GM23338 (cell line): ENCODE data around the gene FASN. TPM values are rescaled to one million over a fixed set of nuclear protein-coding genes. Genes with fewer than 3 reads are reported as not detected.

ENCODE experiments used
- ATAC-seq: fragments of 200-7000 bp; cut with Tn5 transposase; 3 replicates; pipeline ENCODE4 v1.9.1; 2020
- DNase-seq: peaks from one replicate; pipeline ENCODE4 v3.0.0-alpha.2; 2015; ENCODE audit warnings: low spot score
- H2AFZ ChIP-seq: fragments of 200-600 bp; sonication (generic); 2 replicates; pipeline ENCODE4 v1.8.0; 2016; ENCODE audit warnings: antibody characterized with exemption, mild to moderate bottlenecking, moderate library complexity
- H3F3A ChIP-seq: fragments of 200-600 bp; sonication (generic); replicated peaks from 2 replicates; pipeline ENCODE4 v1.8.0; 2017; ENCODE audit warnings: antibody characterized with exemption, mixed run types, low read depth
- H3K27ac ChIP-seq: fragments of 200-600 bp; sonication (generic); 2 replicates; pipeline ENCODE4 v1.6.1; 2016; ENCODE audit warnings: low read depth
- H3K27me3 ChIP-seq: fragments of 200-600 bp; sonication (generic); 2 replicates; pipeline ENCODE4 v1.8.0; 2016; ENCODE audit warnings: mild to moderate bottlenecking, mixed run types, moderate library complexity; ENCODE audit not compliant: insufficient read depth
- H3K36me3 ChIP-seq: fragments of 200-600 bp; sonication (generic); 2 replicates; pipeline ENCODE4 v1.8.0; 2016; ENCODE audit warnings: mild to moderate bottlenecking; ENCODE audit not compliant: insufficient read depth
- H3K4me1 ChIP-seq: fragments of 200-600 bp; sonication (generic); 2 replicates; pipeline ENCODE4 v1.8.0; 2016; ENCODE audit warnings: mild to moderate bottlenecking, moderate library complexity; ENCODE audit not compliant: insufficient read depth
- H3K4me2 ChIP-seq: fragments of 200-600 bp; sonication (generic); 2 replicates; pipeline ENCODE4 v1.7.1; 2017; ENCODE audit warnings: mixed run types
- H3K4me3 ChIP-seq: fragments of 200-600 bp; sonication (generic); 2 replicates; pipeline ENCODE4 v1.6.1; 2016; ENCODE audit warnings: mixed run types
- H3K79me2 ChIP-seq: fragments of 200-600 bp; sonication (generic); replicated peaks from 2 replicates; pipeline ENCODE4 v1.8.0; 2017; ENCODE audit warnings: mild to moderate bottlenecking; ENCODE audit not compliant: insufficient read depth
- H3K9me2 ChIP-seq: fragments of 200-600 bp; sonication (generic); 2 replicates; pipeline ENCODE4 v1.8.0; 2017; ENCODE audit not compliant: insufficient read depth
- H4K20me1 ChIP-seq: fragments of 200-600 bp; sonication (generic); replicated peaks from 2 replicates; pipeline ENCODE4 v1.8.0; 2017; ENCODE audit warnings: mild to moderate bottlenecking; ENCODE audit not compliant: insufficient read depth
- H3K27ac Mint-ChIP-seq: 2 replicates; pipeline ENCODE4 v1.8.0; 2020; ENCODE audit warnings: inconsistent platforms, mild to moderate bottlenecking, moderate library complexity, mixed read lengths
- H3K27me3 Mint-ChIP-seq: 3 replicates; pipeline ENCODE4 v1.8.0; 2022; ENCODE audit warnings: low read depth, mild to moderate bottlenecking, moderate library complexity, mixed read lengths, inconsistent platforms; ENCODE audit not compliant: insufficient read depth, poor library complexity
- H3K36me3 Mint-ChIP-seq: 3 replicates; pipeline ENCODE4 v1.8.0; 2021; ENCODE audit warnings: low read depth, mild to moderate bottlenecking, inconsistent platforms, moderate library complexity, mixed read lengths
- H3K4me1 Mint-ChIP-seq: 3 replicates; pipeline ENCODE4 v1.8.0; 2020; ENCODE audit warnings: mild to moderate bottlenecking, inconsistent platforms, mixed read lengths
- H3K4me3 Mint-ChIP-seq: 3 replicates; pipeline ENCODE4 v1.8.0; 2021; ENCODE audit warnings: moderate library complexity, mild to moderate bottlenecking, inconsistent platforms, mixed read lengths
- H3K9me3 Mint-ChIP-seq: 3 replicates; pipeline ENCODE4 v1.8.0; 2020; ENCODE audit warnings: moderate library complexity, mild to moderate bottlenecking, inconsistent platforms, mixed read lengths
- CREB1 ChIP-seq: fragments of 250-450 bp; sonication (Bioruptor Pico); IDR thresholded peaks from 2 replicates; pipeline ENCODE4 v1.5.0; 2020; ENCODE audit warnings: low read depth, mild to moderate bottlenecking, moderate library complexity
- EZH2phosphoT487 ChIP-seq: fragments of 200-600 bp; sonication (generic); IDR thresholded peaks from one replicate; pipeline ENCODE4 v1.8.1; 2018; ENCODE audit warnings: antibody characterized with exemption; ENCODE audit not compliant: unreplicated experiment
- JUNB ChIP-seq: IDR thresholded peaks from one replicate; pipeline ENCODE4 v1.6.1; 2016; ENCODE audit warnings: antibody characterized with exemption; ENCODE audit not compliant: unreplicated experiment
- NANOG ChIP-seq: IDR thresholded peaks from 2 replicates; pipeline ENCODE4 v1.6.1; 2016; ENCODE audit warnings: antibody characterized with exemption, borderline replicate concordance
- POLR2AphosphoS5 ChIP-seq: IDR thresholded peaks from 2 replicates; pipeline ENCODE4 v1.6.1; 2016; ENCODE audit warnings: antibody characterized with exemption, low read depth
- STAT1 ChIP-seq: IDR thresholded peaks from one replicate; pipeline ENCODE4 v1.6.1; 2016; ENCODE audit warnings: antibody characterized with exemption; ENCODE audit not compliant: unreplicated experiment
- ZNF331 ChIP-seq: fragments of 250-450 bp; sonication (Bioruptor Pico); IDR thresholded peaks from 2 replicates; pipeline ENCODE4 v1.5.0; 2020; ENCODE audit warnings: low read depth, mild to moderate bottlenecking, moderate library complexity
- polyA plus RNA-seq: library from polyadenylated mRNA; unstranded; fragments of >200 nt; fragmentation: Nextera tagmentation; extraction: Ambion mirVana; gene quantifications from 2 replicates; pipeline ENCODE4 v1.2.1, GENCODE V29; 2016
- total RNA-seq: library from RNA; depleted of rRNA; stranded (reverse); fragments of >200 nt; shearing (Covaris generic); gene quantifications from 2 replicates; pipeline ENCODE4 v1.2.3, GENCODE V29; 2014
- TF ChIP-seq, protein P1 (sequence below): IDR thresholded peaks from 2 replicates; pipeline ENCODE4 v1.6.1; 2016; ENCODE audit warnings: antibody characterized with exemption
- TF ChIP-seq, protein P2 (sequence below), 2 experiments: fragments of 200-600 bp in 1 of 2; sonication (generic) in 1 of 2; conservative IDR thresholded peaks; 2 replicates each; pipeline versions ENCODE4 v1.5.1 to v1.6.1; 2016 to 2017; ENCODE audit warnings: antibody characterized with exemption in 2 of 2, low read depth in 2 of 2, mild to moderate bottlenecking in 2 of 2, moderate library complexity in 1 of 2

Gene FASN
- total and polyA plus RNA-seq, 2 experiments from 2014 or later: 120 to 849 TPM

DNA sequence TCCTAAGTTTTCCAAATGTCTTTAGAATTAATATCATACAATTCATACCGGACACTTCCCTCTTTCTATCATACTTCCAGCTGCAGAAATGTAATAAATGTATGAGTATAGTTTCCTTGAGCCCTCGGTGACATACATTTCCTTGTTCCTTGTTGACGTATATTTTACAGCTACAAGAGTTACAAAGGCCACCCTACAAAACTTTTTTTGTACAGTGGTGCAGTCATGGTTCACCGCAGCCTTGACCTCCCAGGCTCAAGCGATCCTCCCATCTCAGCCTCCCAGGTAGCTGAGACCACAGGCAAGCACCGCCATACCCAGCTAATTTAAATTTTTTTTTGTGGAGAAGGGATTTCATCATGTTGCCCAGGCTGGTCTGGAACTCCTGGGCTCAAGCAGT lies 25.2 kb downstream of the FASN start (continued):
- TF ChIP-seq, protein P1, sequence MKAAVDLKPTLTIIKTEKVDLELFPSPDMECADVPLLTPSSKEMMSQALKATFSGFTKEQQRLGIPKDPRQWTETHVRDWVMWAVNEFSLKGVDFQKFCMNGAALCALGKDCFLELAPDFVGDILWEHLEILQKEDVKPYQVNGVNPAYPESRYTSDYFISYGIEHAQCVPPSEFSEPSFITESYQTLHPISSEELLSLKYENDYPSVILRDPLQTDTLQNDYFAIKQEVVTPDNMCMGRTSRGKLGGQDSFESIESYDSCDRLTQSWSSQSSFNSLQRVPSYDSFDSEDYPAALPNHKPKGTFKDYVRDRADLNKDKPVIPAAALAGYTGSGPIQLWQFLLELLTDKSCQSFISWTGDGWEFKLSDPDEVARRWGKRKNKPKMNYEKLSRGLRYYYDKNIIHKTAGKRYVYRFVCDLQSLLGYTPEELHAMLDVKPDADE: no peak
- TF ChIP-seq NANOG: no peak
- no peak for TF ChIP-seq ZNF331 (CRISPR knock-in tag)

DNA sequence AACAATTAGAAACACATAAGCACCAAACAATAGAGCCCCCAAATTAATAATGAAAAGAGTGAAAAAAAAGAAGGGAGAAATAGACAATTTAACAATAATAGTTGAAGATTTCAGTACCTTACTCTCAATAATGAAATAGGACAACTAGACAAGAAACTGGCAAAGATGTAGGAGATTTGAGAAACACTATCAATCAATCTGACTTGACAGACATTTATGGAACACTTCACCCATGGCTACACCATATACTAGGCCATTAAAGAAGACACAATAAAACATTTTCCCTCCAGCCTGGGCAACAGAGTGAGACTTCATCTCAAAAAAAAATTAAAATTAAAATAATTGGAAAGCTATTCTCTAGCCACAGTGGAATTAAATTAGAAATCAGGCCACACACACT lies 27.4 kb downstream of the FASN start:
- H3K4me1 Mint-ChIP-seq: peaks cover 4% of the 10 kb centered on the region; the same call in 2 of the 3 replicates
- no peaks in the 10 kb centered on the region for H3K4me1 ChIP-seq
- no peaks in the 10 kb centered on the region; the same call in 1 of the 2 replicates for H3K27me3 ChIP-seq
- H3K36me3 Mint-ChIP-seq: no peaks in the 10 kb centered on the region; the same call in 2 of the 3 replicates
- H3K4me3 ChIP-seq: no peak overlapping the region
- 0 out of 2 replicates have a peak, but pooled peaks cover 4% of the 10 kb centered on the region for H3F3A ChIP-seq
- no peaks in the 10 kb centered on the region; the same call in 2 of the 3 replicates for H3K9me3 Mint-ChIP-seq
- TF ChIP-seq JUNB: no peak
- TF ChIP-seq, protein P2, sequence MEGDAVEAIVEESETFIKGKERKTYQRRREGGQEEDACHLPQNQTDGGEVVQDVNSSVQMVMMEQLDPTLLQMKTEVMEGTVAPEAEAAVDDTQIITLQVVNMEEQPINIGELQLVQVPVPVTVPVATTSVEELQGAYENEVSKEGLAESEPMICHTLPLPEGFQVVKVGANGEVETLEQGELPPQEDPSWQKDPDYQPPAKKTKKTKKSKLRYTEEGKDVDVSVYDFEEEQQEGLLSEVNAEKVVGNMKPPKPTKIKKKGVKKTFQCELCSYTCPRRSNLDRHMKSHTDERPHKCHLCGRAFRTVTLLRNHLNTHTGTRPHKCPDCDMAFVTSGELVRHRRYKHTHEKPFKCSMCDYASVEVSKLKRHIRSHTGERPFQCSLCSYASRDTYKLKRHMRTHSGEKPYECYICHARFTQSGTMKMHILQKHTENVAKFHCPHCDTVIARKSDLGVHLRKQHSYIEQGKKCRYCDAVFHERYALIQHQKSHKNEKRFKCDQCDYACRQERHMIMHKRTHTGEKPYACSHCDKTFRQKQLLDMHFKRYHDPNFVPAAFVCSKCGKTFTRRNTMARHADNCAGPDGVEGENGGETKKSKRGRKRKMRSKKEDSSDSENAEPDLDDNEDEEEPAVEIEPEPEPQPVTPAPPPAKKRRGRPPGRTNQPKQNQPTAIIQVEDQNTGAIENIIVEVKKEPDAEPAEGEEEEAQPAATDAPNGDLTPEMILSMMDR (conservative IDR thresholded peaks at IDR 0.05; ENCODE audit: low read depth in 2 of 2): no peak
- TF ChIP-seq, protein P1: no peak
- H3K27ac Mint-ChIP-seq: no peak overlapping the region
- H3K27ac ChIP-seq: no peak overlapping the region
- DNase-seq: no peak
- H3K79me2 ChIP-seq: no peaks in the 10 kb centered on the region
- no peak overlapping the region for H3K4me2 ChIP-seq
- no peak overlapping the region for H3K4me3 Mint-ChIP-seq
- no peaks in the 10 kb centered on the region for H3K36me3 ChIP-seq
- H4K20me1 ChIP-seq: 0 out of 2 replicates have a peak, but pooled peaks cover 3% of the 10 kb centered on the region
- H3K27me3 Mint-ChIP-seq: peaks cover 10% of the 10 kb centered on the region
- no peaks in the 10 kb centered on the region for H3K9me2 ChIP-seq
- no peak overlapping the region for H2AFZ ChIP-seq
- no peak for ATAC-seq

DNA sequence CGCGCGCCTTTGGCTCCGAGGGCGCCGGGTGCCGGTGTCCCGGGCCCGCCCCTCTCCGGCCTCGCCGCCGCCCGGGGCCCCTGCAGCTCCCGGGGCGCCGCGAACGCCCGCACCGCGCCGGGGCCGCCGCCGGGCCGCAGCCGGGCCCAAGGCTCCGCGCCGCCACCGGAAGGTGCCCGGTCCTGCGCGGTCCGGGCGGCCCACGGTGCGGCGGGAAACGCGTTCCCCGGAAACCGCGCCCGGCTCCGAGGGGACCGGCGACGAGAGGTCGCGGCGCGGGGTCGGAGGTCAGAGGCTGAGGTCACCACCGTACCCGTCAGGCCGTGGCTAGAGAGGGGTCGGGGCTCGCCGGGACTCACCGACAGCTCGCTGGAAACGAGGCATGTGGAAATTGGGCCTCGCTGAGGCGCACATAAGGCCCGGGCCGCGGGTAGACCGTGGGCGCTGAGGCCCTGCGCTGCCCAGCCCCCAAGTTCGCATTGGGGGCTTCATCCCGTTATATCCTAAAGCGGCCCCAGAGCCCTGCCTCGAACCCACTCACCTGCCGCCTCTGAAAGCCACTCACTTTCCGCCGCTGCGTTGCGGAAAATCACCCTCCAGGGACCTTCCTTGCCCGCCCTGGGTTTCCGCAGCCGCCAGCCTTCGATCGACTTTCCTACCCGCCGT lies 32.3 kb downstream of the FASN start, which contains the start of gene DUS1L:
Gene DUS1L (minus strand): TSS at position 167 of the 666 bp plus-strand sequence. CDS start 745 bp downstream, outside the sequence.
- Histone ChIP-seq H3K27me3 (no peaks in the 10 kb centered on the region), H2AFZ (peak within 1 kb of the TSS; percentile 94), H3K4me3 (peak within 1 kb of the TSS; percentile 77), H3K4me1 (no peaks in the 10 kb centered on the region), H3K79me2 (no peaks in the 10 kb centered on the region), H3K9me2 (no peaks in the 10 kb centered on the region), H3K4me2 (peak within 1 kb of the TSS; percentile 88), H4K20me1 (no peaks in the 10 kb centered on the region), H3K27ac (no peak within 1 kb of the TSS), H3K36me3 (no peaks in the 10 kb centered on the region), H3F3A (0 out of 2 replicates have a peak, but pooled peaks cover 4% of the 10 kb centered on the region)
- Mint-ChIP-seq H3K27ac (no peak within 1 kb of the TSS), H3K4me1 (peaks cover 4% of the 10 kb centered on the region; the same call in 2 of the 3 replicates), H3K4me3 (peak within 1 kb of the TSS; percentile 80), H3K36me3 (no peaks in the 10 kb centered on the region; the same call in 1 of the 3 replicates), H3K27me3 (peaks cover 3% of the 10 kb centered on the region), H3K9me3 (no peaks in the 10 kb centered on the region)
- DNase-seq (peak; percentile 74), ATAC-seq (peak; percentile 77)
- TF ChIP-seq NANOG (no peak), POLR2AphosphoS5 (peak; percentile 59; the same call in 1 of the 2 replicates), ZNF331 (CRISPR knock-in tag) (no peak), CREB1 (CRISPR knock-in tag) (peak; percentile 80), EZH2phosphoT487 (no peak), STAT1 (no peak)
- TF ChIP-seq, protein P1: peak; percentile 79
